SK-N-SH (cell line): Measurements from ENCODE around the gene SRRT.

Source experiments
- EP300 ChIP-seq, 2 experiments: IDR thresholded peaks; 2 replicates each; pipeline versions ENCODE4 v1.4.0 to v1.6.1; 2012; ENCODE audit warnings: borderline replicate concordance in 1 of 2, low read depth in 1 of 2, low read length in 1 of 2
- POLR2AphosphoS5 ChIP-seq: IDR thresholded peaks from 2 replicates; pipeline ENCODE4 v1.6.1; 2012; ENCODE audit warnings: low read depth, low read length
- YY1 ChIP-seq: IDR thresholded peaks from 2 replicates; pipeline ENCODE4 v1.4.0; 2012; ENCODE audit warnings: low read depth, mild to moderate bottlenecking
- TF ChIP-seq, protein P1 (sequence below): IDR thresholded peaks from 2 replicates; pipeline ENCODE4 v1.6.1; 2012; ENCODE audit warnings: mild to moderate bottlenecking, low read depth, low read length, moderate library complexity
- TF ChIP-seq, protein P2 (sequence below): fragments of 200-600 bp; sonication (generic); IDR thresholded peaks from 2 replicates; pipeline ENCODE4 v1.6.1; 2017; ENCODE audit warnings: antibody characterized with exemption, mild to moderate bottlenecking, moderate library complexity
- TF ChIP-seq, protein P3 (sequence below): IDR thresholded peaks from 2 replicates; pipeline ENCODE4 v1.4.0; 2012; ENCODE audit warnings: low read depth

DNA sequence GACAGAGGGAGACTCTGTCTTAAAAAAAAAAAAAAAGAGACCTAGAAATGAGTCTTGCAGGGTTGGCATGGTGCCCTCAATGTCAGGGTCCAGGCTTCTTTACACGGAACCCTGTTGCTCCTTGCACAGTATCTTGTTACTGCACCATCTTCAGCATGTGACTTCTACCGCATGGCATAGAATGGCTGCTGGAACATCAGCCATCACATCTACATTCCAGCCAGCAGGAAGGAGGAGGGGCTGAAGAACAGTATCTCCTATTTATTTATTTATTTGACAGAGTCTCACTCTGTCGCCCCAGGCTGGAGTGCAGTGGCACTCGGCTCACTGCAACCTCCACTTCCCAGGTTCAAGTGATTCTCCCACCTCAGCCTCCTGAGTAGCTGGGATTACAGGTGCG lies 24.5 kb downstream of the SRRT start:
- TF ChIP-seq YY1, result no peak
- TF ChIP-seq, protein P1, sequence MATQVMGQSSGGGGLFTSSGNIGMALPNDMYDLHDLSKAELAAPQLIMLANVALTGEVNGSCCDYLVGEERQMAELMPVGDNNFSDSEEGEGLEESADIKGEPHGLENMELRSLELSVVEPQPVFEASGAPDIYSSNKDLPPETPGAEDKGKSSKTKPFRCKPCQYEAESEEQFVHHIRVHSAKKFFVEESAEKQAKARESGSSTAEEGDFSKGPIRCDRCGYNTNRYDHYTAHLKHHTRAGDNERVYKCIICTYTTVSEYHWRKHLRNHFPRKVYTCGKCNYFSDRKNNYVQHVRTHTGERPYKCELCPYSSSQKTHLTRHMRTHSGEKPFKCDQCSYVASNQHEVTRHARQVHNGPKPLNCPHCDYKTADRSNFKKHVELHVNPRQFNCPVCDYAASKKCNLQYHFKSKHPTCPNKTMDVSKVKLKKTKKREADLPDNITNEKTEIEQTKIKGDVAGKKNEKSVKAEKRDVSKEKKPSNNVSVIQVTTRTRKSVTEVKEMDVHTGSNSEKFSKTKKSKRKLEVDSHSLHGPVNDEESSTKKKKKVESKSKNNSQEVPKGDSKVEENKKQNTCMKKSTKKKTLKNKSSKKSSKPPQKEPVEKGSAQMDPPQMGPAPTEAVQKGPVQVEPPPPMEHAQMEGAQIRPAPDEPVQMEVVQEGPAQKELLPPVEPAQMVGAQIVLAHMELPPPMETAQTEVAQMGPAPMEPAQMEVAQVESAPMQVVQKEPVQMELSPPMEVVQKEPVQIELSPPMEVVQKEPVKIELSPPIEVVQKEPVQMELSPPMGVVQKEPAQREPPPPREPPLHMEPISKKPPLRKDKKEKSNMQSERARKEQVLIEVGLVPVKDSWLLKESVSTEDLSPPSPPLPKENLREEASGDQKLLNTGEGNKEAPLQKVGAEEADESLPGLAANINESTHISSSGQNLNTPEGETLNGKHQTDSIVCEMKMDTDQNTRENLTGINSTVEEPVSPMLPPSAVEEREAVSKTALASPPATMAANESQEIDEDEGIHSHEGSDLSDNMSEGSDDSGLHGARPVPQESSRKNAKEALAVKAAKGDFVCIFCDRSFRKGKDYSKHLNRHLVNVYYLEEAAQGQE, result no peak
- no peak for TF ChIP-seq POLR2AphosphoS5
- TF ChIP-seq, protein P2, sequence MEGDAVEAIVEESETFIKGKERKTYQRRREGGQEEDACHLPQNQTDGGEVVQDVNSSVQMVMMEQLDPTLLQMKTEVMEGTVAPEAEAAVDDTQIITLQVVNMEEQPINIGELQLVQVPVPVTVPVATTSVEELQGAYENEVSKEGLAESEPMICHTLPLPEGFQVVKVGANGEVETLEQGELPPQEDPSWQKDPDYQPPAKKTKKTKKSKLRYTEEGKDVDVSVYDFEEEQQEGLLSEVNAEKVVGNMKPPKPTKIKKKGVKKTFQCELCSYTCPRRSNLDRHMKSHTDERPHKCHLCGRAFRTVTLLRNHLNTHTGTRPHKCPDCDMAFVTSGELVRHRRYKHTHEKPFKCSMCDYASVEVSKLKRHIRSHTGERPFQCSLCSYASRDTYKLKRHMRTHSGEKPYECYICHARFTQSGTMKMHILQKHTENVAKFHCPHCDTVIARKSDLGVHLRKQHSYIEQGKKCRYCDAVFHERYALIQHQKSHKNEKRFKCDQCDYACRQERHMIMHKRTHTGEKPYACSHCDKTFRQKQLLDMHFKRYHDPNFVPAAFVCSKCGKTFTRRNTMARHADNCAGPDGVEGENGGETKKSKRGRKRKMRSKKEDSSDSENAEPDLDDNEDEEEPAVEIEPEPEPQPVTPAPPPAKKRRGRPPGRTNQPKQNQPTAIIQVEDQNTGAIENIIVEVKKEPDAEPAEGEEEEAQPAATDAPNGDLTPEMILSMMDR, result no peak
- TF ChIP-seq, protein P3, sequence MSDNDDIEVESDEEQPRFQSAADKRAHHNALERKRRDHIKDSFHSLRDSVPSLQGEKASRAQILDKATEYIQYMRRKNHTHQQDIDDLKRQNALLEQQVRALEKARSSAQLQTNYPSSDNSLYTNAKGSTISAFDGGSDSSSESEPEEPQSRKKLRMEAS, result no peak
- no peak for TF ChIP-seq EP300 (IDR thresholded peaks at IDR 0.05; ENCODE audit: borderline replicate concordance in 1 of 2, low read depth in 1 of 2, low read length in 1 of 2)
